GM20000 (cell line): Measurements from ENCODE around the gene PHF12.

Experiments
- DNase-seq: peaks from one replicate; pipeline ENCODE4 v3.0.0; 2012; ENCODE audit warnings: low spot score
- CTCF ChIP-seq: IDR thresholded peaks from 2 replicates; pipeline ENCODE4 v1.5.1; 2012; ENCODE audit warnings: mild to moderate bottlenecking, control low read depth; ENCODE audit errors: extremely low read depth, missing control alignments

PHF12 gene

GRCh38 chr17:28887871-28888471 lies 63.3 kb downstream of the PHF12 start:
- TF ChIP-seq CTCF = no peak
- DNase-seq = no peak

GRCh38 chr17:28885951-28886350 lies 65.4 kb downstream of the PHF12 start:
- no peak for DNase-seq
- no peak for TF ChIP-seq CTCF

- no peak for TF ChIP-seq CTCF
- DNase-seq = no peak
Measured at GRCh38 chr17:28885363-28885762, 66.0 kb downstream of the PHF12 start.

GRCh38 chr17:28883967-28884702 lies 67.2 kb downstream of the PHF12 start:
- no peak for TF ChIP-seq CTCF
- DNase-seq = no peak

- no peak for TF ChIP-seq CTCF
- DNase-seq = no peak
Measured at GRCh38 chr17:28882154-28882895, 69.0 kb downstream of the PHF12 start.

- DNase-seq = no peak
- TF ChIP-seq CTCF = no peak
Measured at GRCh38 chr17:28881533-28882056, 69.7 kb downstream of the PHF12 start.

GRCh38 chr17:28880572-28880945 lies 70.8 kb downstream of the PHF12 start:
- no peak for TF ChIP-seq CTCF
- DNase-seq = no peak
